C4-2B (cell line): Measurements from ENCODE around the gene PAMR1.

ENCODE experiments used
- CTCF ChIP-seq: fragments of 450-650 bp; conservative IDR thresholded peaks from 2 replicates; pipeline ENCODE4 v1.5.1; 2017; ENCODE audit warnings: mild to moderate bottlenecking
- ZFX ChIP-seq: fragments of 450-650 bp; IDR thresholded peaks from 2 replicates; pipeline ENCODE4 v1.6.1; 2017

GRCh38 chr11:35536470-35536869 is 11.1 kb upstream of the PAMR1 start:
- no peak for TF ChIP-seq CTCF
- TF ChIP-seq ZFX: no peak
